ENCODE data around the gene IGLL5.

Gene IGLL5

GRCh38 chr22:22883090-22883727 is 4.4 kb upstream of the IGLL5 start:
- ATAC-seq (replicated peaks): no peak
- Mint-ChIP-seq H3K36me3 (ENCODE audit: insufficient read depth) (peaks cover 7% of the 10 kb centered on the region), H3K27ac (peak overlapping the region in 1 of 2 donors; percentile 41)

GRCh38 chr22:22884010-22884887 is 3.4 kb upstream of the IGLL5 start:
- DNase-seq (peak; percentile 75 to 80 (median 79)), ATAC-seq (replicated peaks) (peak; percentile 84)
- peaks cover 7% of the 10 kb centered on the region for H3K36me3 Mint-ChIP-seq (ENCODE audit: insufficient read depth)
- peaks cover 10 to 12% of the 10 kb centered on the region in 2 donors for H3K4me1 Mint-ChIP-seq (ENCODE audit: low read depth in 2 of 2)
- no peak overlapping the region for H3K4me3 Mint-ChIP-seq
- peak overlapping the region in 1 of 2 donors; percentile 55 for H3K27ac Mint-ChIP-seq
- peaks cover 7 to 16% of the 10 kb centered on the region in 2 donors for H3K27me3 Mint-ChIP-seq
- H3K9me3 Mint-ChIP-seq: no peaks in the 10 kb centered on the region

More at GRCh38 chr22:22883090-22883727, 4.4 kb upstream of the IGLL5 start:
- no peak overlapping the region for H3K4me3 Mint-ChIP-seq
- no peaks in the 10 kb centered on the region for H3K9me3 Mint-ChIP-seq
- peaks cover 0 to 6% of the 10 kb centered on the region in 2 donors for H3K27me3 Mint-ChIP-seq
- H3K4me1 Mint-ChIP-seq (ENCODE audit: low read depth in 2 of 2): peaks cover 10 to 12% of the 10 kb centered on the region in 2 donors
- DNase-seq: no peak

GRCh38 chr22:22884888-22885840 is 2.5 kb upstream of the IGLL5 start:
- Mint-ChIP-seq H3K4me3 (no peak overlapping the region), H3K27me3 (peaks cover 8 to 18% of the 10 kb centered on the region in 2 donors), H3K9me3 (no peaks in the 10 kb centered on the region), H3K4me1 (ENCODE audit: low read depth in 2 of 2) (peaks cover 7 to 12% of the 10 kb centered on the region in 2 donors), H3K36me3 (ENCODE audit: insufficient read depth) (peaks cover 7% of the 10 kb centered on the region), H3K27ac (peak overlapping the region in 1 of 2 donors; percentile 55)
- DNase-seq: no peak
- peak; percentile 45 for ATAC-seq (replicated peaks)

- Mint-ChIP-seq H3K4me3 (no peak overlapping the region), H3K36me3 (ENCODE audit: insufficient read depth) (peaks cover 7% of the 10 kb centered on the region), H3K27ac (no peak overlapping the region), H3K27me3 (peaks cover 13 to 29% of the 10 kb centered on the region in 2 donors), H3K4me1 (ENCODE audit: low read depth in 2 of 2) (peaks cover 7 to 12% of the 10 kb centered on the region in 2 donors), H3K9me3 (no peaks in the 10 kb centered on the region)
- DNase-seq: no peak
- no peak for ATAC-seq (replicated peaks)
Measured at GRCh38 chr22:22886546-22886945, 1.1 kb upstream of the IGLL5 start.

- H3K4me1 Mint-ChIP-seq (ENCODE audit: low read depth in 2 of 2): peaks cover 4 to 5% of the 10 kb centered on the region in 2 donors
Measured at GRCh38 chr22:22888571-22889353, 1.1 kb downstream of the IGLL5 start.

GRCh38 chr22:22890085-22890484 is 2.5 kb downstream of the IGLL5 start:
- ATAC-seq (replicated peaks): no peak
- H3K4me1 Mint-ChIP-seq (ENCODE audit: low read depth in 2 of 2): peaks cover 0 to 2% of the 10 kb centered on the region in 2 donors
- H3K36me3 Mint-ChIP-seq (ENCODE audit: insufficient read depth): no peaks in the 10 kb centered on the region
- no peaks in the 10 kb centered on the region for H3K9me3 Mint-ChIP-seq
- no peak for DNase-seq
- no peak overlapping the region for H3K4me3 Mint-ChIP-seq
- peaks cover 34 to 61% of the 10 kb centered on the region in 2 donors for H3K27me3 Mint-ChIP-seq
- no peak overlapping the region for H3K27ac Mint-ChIP-seq

More at GRCh38 chr22:22888571-22889353, 1.1 kb downstream of the IGLL5 start:
- Mint-ChIP-seq H3K27me3 (peaks cover 24 to 48% of the 10 kb centered on the region in 2 donors), H3K9me3 (no peaks in the 10 kb centered on the region), H3K27ac (peak overlapping the region in 1 of 2 donors; percentile 12), H3K36me3 (ENCODE audit: insufficient read depth) (peaks cover 3% of the 10 kb centered on the region), H3K4me3 (no peak overlapping the region)
- DNase-seq (no peak), ATAC-seq (replicated peaks) (no peak)

GRCh38 chr22:22891139-22891621 is 3.6 kb downstream of the IGLL5 start:
- no peak for ATAC-seq (replicated peaks)
- Mint-ChIP-seq H3K4me1 (ENCODE audit: low read depth in 2 of 2) (peaks cover 0 to 2% of the 10 kb centered on the region in 2 donors), H3K36me3 (ENCODE audit: insufficient read depth) (no peaks in the 10 kb centered on the region), H3K27me3 (peaks cover 44 to 72% of the 10 kb centered on the region in 2 donors), H3K4me3 (no peak overlapping the region), H3K9me3 (no peaks in the 10 kb centered on the region), H3K27ac (no peak overlapping the region)
- DNase-seq: no peak

- Mint-ChIP-seq H3K36me3 (ENCODE audit: insufficient read depth) (no peaks in the 10 kb centered on the region), H3K27ac (no peak overlapping the region), H3K9me3 (no peaks in the 10 kb centered on the region), H3K4me3 (no peak overlapping the region), H3K27me3 (peaks cover 52 to 81% of the 10 kb centered on the region in 2 donors), H3K4me1 (ENCODE audit: low read depth in 2 of 2) (peaks cover 0 to 2% of the 10 kb centered on the region in 2 donors)
- no peak for ATAC-seq (replicated peaks)
- DNase-seq: no peak
Measured at GRCh38 chr22:22892096-22893052, 4.8 kb downstream of the IGLL5 start.

GRCh38 chr22:22893077-22893805 is 5.6 kb downstream of the IGLL5 start:
- Mint-ChIP-seq H3K4me1 (ENCODE audit: low read depth in 2 of 2) (peaks cover 0 to 2% of the 10 kb centered on the region in 2 donors), H3K27me3 (peaks cover 52 to 75% of the 10 kb centered on the region in 2 donors), H3K4me3 (no peak overlapping the region), H3K27ac (no peak overlapping the region), H3K36me3 (ENCODE audit: insufficient read depth) (no peaks in the 10 kb centered on the region), H3K9me3 (no peaks in the 10 kb centered on the region)
- DNase-seq (no peak), ATAC-seq (replicated peaks) (no peak)

- peaks cover 0 to 2% of the 10 kb centered on the region in 2 donors for H3K4me1 Mint-ChIP-seq (ENCODE audit: low read depth in 2 of 2)
- no peak overlapping the region for H3K4me3 Mint-ChIP-seq
- no peak for ATAC-seq (replicated peaks)
- no peaks in the 10 kb centered on the region for H3K9me3 Mint-ChIP-seq
- no peak for DNase-seq
- H3K27ac Mint-ChIP-seq: peak overlapping the region in 1 of 2 donors; percentile 33
- H3K36me3 Mint-ChIP-seq (ENCODE audit: insufficient read depth): no peaks in the 10 kb centered on the region
- H3K27me3 Mint-ChIP-seq: peaks cover 46 to 66% of the 10 kb centered on the region in 2 donors
Measured at GRCh38 chr22:22893891-22894739, 6.5 kb downstream of the IGLL5 start.
